ENCODE results near the gene RPN1.

GRCh38 chr3:128609294-128609693 is 41.3 kb downstream of the RPN1 start:
- TF ChIP-seq EGR1 (IDR thresholded peaks at IDR 0.05; ENCODE audit: borderline replicate concordance in 1 of 2, low read depth in 2 of 2, low read length in 2 of 2) (no peak), EP300 (IDR thresholded peaks at IDR 0.05; ENCODE audit: borderline replicate concordance in 1 of 2, control insufficient read depth in 1 of 2, low read depth in 2 of 2, low read length in 2 of 2) (no peak), RFX5 (IDR thresholded peaks at IDR 0.05; ENCODE audit: low read depth, low read length) (no peak), POLR2AphosphoS5 (IDR thresholded peaks at IDR 0.05; ENCODE audit: low read length) (no peak), POLR2A (IDR thresholded peaks at IDR 0.05; ENCODE audit: low read depth, low read length) (no peak), USF1 (IDR thresholded peaks at IDR 0.05; ENCODE audit: borderline replicate concordance, extremely low read length, insufficient read depth, low read depth, low read length) (no peak), CHD2 (IDR thresholded peaks at IDR 0.05; ENCODE audit: borderline replicate concordance, low read depth, low read length) (no peak), BHLHE40 (IDR thresholded peaks at IDR 0.05; ENCODE audit: borderline replicate concordance in 1 of 2, low read depth in 2 of 2, low read length in 1 of 2) (no peak), ESRRA (IDR thresholded peaks at IDR 0.05; ENCODE audit: low read length) (no peak)

Measured in GM12878 (cell line).